ENCODE measurements around the gene PPY.

DNA sequence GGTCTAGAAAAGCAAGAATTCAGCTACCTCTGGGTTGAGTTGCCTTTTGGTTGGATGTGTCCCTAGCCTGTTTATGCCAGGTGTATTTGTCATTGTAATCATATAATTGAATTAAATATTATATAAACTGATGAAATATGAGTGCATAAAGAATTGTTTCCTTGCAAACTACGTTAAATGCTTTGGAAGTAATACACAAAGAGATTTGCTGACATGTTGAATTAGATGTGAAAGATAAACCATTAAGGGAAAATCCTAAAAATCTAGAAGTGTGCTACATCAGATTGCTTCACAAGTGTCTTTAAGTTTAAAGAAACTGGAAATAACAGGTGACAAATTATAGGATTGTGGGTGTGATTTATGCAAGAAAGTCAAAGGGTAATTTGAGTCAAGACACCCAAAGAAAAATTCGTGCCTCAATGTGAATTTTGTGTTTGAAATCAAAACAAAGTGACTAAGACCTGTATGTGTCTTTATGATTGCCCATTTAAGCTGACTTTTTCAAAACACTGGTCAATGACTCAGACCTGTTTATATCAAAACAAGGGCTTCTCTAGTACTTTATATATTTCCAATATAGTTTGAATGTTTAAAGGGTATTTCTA, 16.6 kb upstream of the PPY start:
- TF ChIP-seq EP300 (IDR thresholded peaks at IDR 0.05) (no peak), POLR2AphosphoS5 (IDR thresholded peaks at IDR 0.05) (no peak), POLR2A (IDR thresholded peaks at IDR 0.05) (no peak)
- TF ChIP-seq, protein P1, sequence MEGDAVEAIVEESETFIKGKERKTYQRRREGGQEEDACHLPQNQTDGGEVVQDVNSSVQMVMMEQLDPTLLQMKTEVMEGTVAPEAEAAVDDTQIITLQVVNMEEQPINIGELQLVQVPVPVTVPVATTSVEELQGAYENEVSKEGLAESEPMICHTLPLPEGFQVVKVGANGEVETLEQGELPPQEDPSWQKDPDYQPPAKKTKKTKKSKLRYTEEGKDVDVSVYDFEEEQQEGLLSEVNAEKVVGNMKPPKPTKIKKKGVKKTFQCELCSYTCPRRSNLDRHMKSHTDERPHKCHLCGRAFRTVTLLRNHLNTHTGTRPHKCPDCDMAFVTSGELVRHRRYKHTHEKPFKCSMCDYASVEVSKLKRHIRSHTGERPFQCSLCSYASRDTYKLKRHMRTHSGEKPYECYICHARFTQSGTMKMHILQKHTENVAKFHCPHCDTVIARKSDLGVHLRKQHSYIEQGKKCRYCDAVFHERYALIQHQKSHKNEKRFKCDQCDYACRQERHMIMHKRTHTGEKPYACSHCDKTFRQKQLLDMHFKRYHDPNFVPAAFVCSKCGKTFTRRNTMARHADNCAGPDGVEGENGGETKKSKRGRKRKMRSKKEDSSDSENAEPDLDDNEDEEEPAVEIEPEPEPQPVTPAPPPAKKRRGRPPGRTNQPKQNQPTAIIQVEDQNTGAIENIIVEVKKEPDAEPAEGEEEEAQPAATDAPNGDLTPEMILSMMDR (IDR thresholded peaks at IDR 0.05), result no peak
